GM23248 (cell line): ENCODE measurements around the gene PTPRR. TPM values are rescaled to one million over a fixed set of nuclear protein-coding genes. Genes with fewer than 3 reads are reported as not detected.

Source experiments
- DNase-seq: peaks from one replicate; pipeline ENCODE4 v3.0.0-alpha.2; 2015
- H2AFZ ChIP-seq: fragments of 200-600 bp; sonication (generic); 2 replicates; pipeline ENCODE4 v1.6.1; 2016; ENCODE audit warnings: antibody characterized with exemption
- H3F3A ChIP-seq: fragments of 200-600 bp; sonication (generic); 2 replicates; pipeline ENCODE4 v1.6.1; 2016; ENCODE audit warnings: mild to moderate bottlenecking, antibody characterized with exemption, mixed run types; ENCODE audit not compliant: insufficient read depth
- H3K27ac ChIP-seq: fragments of 200-600 bp; sonication (generic); 2 replicates; pipeline ENCODE4 v1.5.1; 2016; ENCODE audit warnings: mild to moderate bottlenecking
- H3K27me3 ChIP-seq: fragments of 200-600 bp; sonication (generic); replicated peaks from 2 replicates; pipeline ENCODE4 v1.6.1; 2016; ENCODE audit warnings: mild to moderate bottlenecking; ENCODE audit not compliant: insufficient read depth
- H3K36me3 ChIP-seq: fragments of 200-600 bp; sonication (generic); 2 replicates; pipeline ENCODE4 v1.6.1; 2016; ENCODE audit warnings: low read depth, mild to moderate bottlenecking
- H3K4me1 ChIP-seq: fragments of 200-600 bp; sonication (generic); 2 replicates; pipeline ENCODE4 v1.6.1; 2016; ENCODE audit warnings: mild to moderate bottlenecking; ENCODE audit not compliant: insufficient read depth
- H3K4me2 ChIP-seq: fragments of 200-600 bp; sonication (generic); one replicate; pipeline ENCODE4 v1.6.1; 2016; ENCODE audit warnings: mild to moderate bottlenecking; ENCODE audit not compliant: unreplicated experiment
- H3K4me3 ChIP-seq: fragments of 200-600 bp; sonication (generic); 2 replicates; pipeline ENCODE4 v1.5.1; 2016; ENCODE audit warnings: mild to moderate bottlenecking
- H3K79me2 ChIP-seq: fragments of 200-600 bp; sonication (generic); 2 replicates; pipeline ENCODE4 v1.6.1; 2016; ENCODE audit warnings: mild to moderate bottlenecking; ENCODE audit not compliant: insufficient read depth
- H3K9ac ChIP-seq: fragments of 200-600 bp; sonication (generic); 2 replicates; pipeline ENCODE4 v1.6.1; 2016; ENCODE audit warnings: mild to moderate bottlenecking
- H3K9me2 ChIP-seq: fragments of 200-600 bp; sonication (generic); 2 replicates; pipeline ENCODE4 v1.6.1; 2016; ENCODE audit warnings: mixed run types, mild to moderate bottlenecking, moderate library complexity; ENCODE audit not compliant: insufficient read depth
- H3K9me3 ChIP-seq: fragments of 200-600 bp; sonication (generic); one replicate; pipeline ENCODE4 v1.6.1; 2017; ENCODE audit warnings: low read depth
- H4K20me1 ChIP-seq: fragments of 200-600 bp; sonication (generic); 2 replicates; pipeline ENCODE4 v1.6.0; 2016; ENCODE audit not compliant: insufficient read depth
- EZH2 ChIP-seq: fragments of 200-600 bp; sonication (generic); IDR thresholded peaks from 2 replicates; pipeline ENCODE4 v1.6.1; 2018; ENCODE audit warnings: antibody characterized with exemption, mild to moderate bottlenecking; ENCODE audit not compliant: insufficient read depth, poor library complexity, severe bottlenecking
- EZH2phosphoT487 ChIP-seq: fragments of 200-600 bp; sonication (generic); IDR thresholded peaks from 2 replicates; pipeline ENCODE4 v1.6.1; 2018; ENCODE audit warnings: antibody characterized with exemption, moderate library complexity, mild to moderate bottlenecking, low read depth; ENCODE audit not compliant: insufficient read depth
- WGBS, 2 experiments: methylation state at CpG; one replicate each; pipeline ENCODE4 v1.1.6; 2015 to 2017; ENCODE audit warnings: low lambda C conversion rate in 2 of 2, low coverage in 1 of 2; ENCODE audit errors: missing lambda C conversion rate in 2 of 2; 5-methylcytosine and 5-hydroxymethylcytosine counted together
- in situ Hi-C: fragments of 300-500 bp; cut with MboI; formaldehyde crosslinking; loops from 2 replicates; pipeline ENCODE4 v1.15.0; 2020
- polyA plus RNA-seq: library from polyadenylated mRNA; unstranded; fragments of >200 nt; fragmentation: Nextera tagmentation; extraction: Ambion mirVana; gene quantifications from 2 replicates; pipeline ENCODE4 v1.2.1, GENCODE V29; 2016
- total RNA-seq: library from RNA; depleted of rRNA; stranded (reverse); fragments of >200 nt; shearing (Covaris generic); gene quantifications from 2 replicates; pipeline ENCODE4 v1.2.3, GENCODE V29; 2014

Gene PTPRR
- total and polyA plus RNA-seq, 2 experiments from 2014 or later, result 1.1 to 1.2 TPM

DNA sequence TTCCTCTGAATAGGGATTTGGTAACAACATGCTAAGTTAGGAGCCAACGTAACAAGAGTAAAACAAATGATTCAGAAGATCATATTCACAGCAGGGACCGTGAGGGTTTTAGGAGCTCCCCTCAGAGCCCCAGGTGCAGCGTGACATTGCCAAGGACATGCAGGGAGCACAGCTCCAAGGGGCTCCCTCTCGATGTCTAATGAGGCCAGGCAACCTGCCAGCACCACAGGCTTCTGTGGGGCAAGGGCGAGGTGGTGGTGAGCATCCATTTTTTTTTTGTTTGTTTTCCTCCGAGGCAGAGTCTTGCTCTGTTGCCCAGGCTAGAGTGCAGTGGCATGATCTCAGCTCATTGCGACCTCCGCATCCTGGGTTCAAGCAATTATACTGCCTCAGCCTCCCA, 188.3 kb downstream of the PTPRR start:
- 69 to 70% methylated on average over 8 of the region's 8 CpGs for WGBS, 2 experiments

DNA sequence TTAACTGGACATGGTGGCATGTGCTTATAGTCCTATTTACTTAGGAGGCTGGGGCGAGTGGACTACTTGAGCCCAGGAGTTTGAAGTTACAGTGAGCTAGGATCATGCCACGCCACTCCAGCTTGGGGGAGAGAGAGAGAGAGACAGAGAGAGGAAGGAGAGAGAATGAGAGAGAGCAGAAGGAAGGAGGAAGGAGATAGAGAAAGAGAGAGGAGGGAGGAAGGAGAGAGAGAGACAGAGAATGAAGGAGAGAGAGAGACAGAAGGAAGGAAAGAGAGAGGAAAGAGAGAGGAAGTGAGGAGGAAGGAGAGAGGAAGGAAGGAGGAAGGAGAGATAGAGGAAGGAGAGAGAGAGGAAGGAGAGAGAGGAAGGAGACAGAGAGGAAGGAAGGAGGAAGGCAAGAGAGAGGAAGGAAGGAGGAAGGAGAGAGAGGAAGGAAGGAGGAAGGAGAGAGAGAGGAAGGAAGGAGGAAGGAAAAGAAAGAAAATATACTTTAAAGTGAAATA, 189.8 kb downstream of the PTPRR start:
- H3K9me2 ChIP-seq, result no peaks in the 10 kb centered on the region
- no peaks in the 10 kb centered on the region for H3K36me3 ChIP-seq
- no peak overlapping the region for H3K9ac ChIP-seq
- in situ Hi-C loops, result loop anchor here (10.0 kb wide), 1 partner anchor 114 kb away; no protein-coding TSS in a partner anchor
- H3K4me2 ChIP-seq, result no peak overlapping the region
- 64 to 70% methylated on average over 2 of the region's 2 CpGs for WGBS, 2 experiments
- DNase-seq, result no peak
- no peak overlapping the region for H3K4me3 ChIP-seq
- no peak overlapping the region for H3K27ac ChIP-seq
- H4K20me1 ChIP-seq, result no peaks in the 10 kb centered on the region
- H3F3A ChIP-seq, result no peaks in the 10 kb centered on the region
- TF ChIP-seq EZH2 (no peak), EZH2phosphoT487 (no peak)
- H3K9me3 ChIP-seq, result no peaks in the 10 kb centered on the region
- no peak overlapping the region for H2AFZ ChIP-seq
- no peaks in the 10 kb centered on the region for H3K4me1 ChIP-seq
- peaks cover 11% of the 10 kb centered on the region; the same call in 1 of the 2 replicates for H3K27me3 ChIP-seq
- no peaks in the 10 kb centered on the region for H3K79me2 ChIP-seq

More for the DNA sequence above, 188.3 kb downstream of the PTPRR start:
- Histone ChIP-seq H3K4me1 (no peaks in the 10 kb centered on the region), H3F3A (no peaks in the 10 kb centered on the region), H3K4me2 (no peak overlapping the region), H3K9me2 (no peaks in the 10 kb centered on the region), H3K27ac (no peak overlapping the region), H3K4me3 (no peak overlapping the region), H3K9me3 (no peaks in the 10 kb centered on the region), H3K27me3 (peaks cover 11% of the 10 kb centered on the region; the same call in 1 of the 2 replicates), H2AFZ (no peak overlapping the region), H3K9ac (no peak overlapping the region), H4K20me1 (no peaks in the 10 kb centered on the region), H3K79me2 (no peaks in the 10 kb centered on the region), H3K36me3 (no peaks in the 10 kb centered on the region)
- TF ChIP-seq EZH2phosphoT487 (no peak), EZH2 (no peak)
- no peak for DNase-seq
- in situ Hi-C loops, result loop anchor here (10.0 kb wide), 1 partner anchor 113 kb away; no protein-coding TSS in a partner anchor

DNA sequence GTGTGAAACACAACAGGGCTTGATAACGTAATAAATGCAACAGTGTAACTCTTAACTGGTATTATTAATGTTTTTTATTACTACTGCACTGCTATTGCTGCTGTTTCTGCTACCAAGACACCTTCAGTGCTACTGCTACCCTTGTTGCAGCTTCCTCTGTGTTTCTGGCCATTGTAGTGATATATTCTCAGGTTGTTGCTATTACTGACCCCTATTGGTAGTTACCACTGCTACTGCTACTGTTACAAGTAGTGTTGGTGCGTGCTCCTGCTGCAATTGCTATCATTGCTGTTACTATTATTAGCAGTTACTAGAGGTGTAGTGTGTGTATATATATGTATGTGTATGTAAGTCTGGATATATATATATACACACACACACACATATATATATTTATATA, 196.1 kb downstream of the PTPRR start:
- in situ Hi-C loops, result loop anchor here (25.0 kb wide), 1 partner anchor 362 kb away; the partner anchor contains the start of gene KCNMB4
- no peaks in the 10 kb centered on the region for H3F3A ChIP-seq
- no peak overlapping the region for H3K27ac ChIP-seq
- no peaks in the 10 kb centered on the region for H3K9me2 ChIP-seq
- no peaks in the 10 kb centered on the region for H3K9me3 ChIP-seq
- no peaks in the 10 kb centered on the region for H3K27me3 ChIP-seq
- no peaks in the 10 kb centered on the region for H3K79me2 ChIP-seq
- 86 to 87% methylated on average over 2 of the region's 2 CpGs for WGBS, 2 experiments
- H3K4me1 ChIP-seq, result no peaks in the 10 kb centered on the region
- TF ChIP-seq EZH2phosphoT487, result no peak
- no peak for TF ChIP-seq EZH2
- no peaks in the 10 kb centered on the region for H3K36me3 ChIP-seq
- H3K4me3 ChIP-seq, result no peak overlapping the region
- H2AFZ ChIP-seq, result no peak overlapping the region
- no peak overlapping the region for H3K4me2 ChIP-seq
- peak; percentile 19 for DNase-seq
- H3K9ac ChIP-seq, result no peak overlapping the region
- H4K20me1 ChIP-seq, result no peaks in the 10 kb centered on the region

- in situ Hi-C loops, result loop anchor here (25.0 kb wide), 1 partner anchor 360 kb away; the partner anchor contains the start of gene KCNMB4
- Histone ChIP-seq H3K4me1 (no peaks in the 10 kb centered on the region), H3F3A (no peaks in the 10 kb centered on the region), H3K9me3 (no peaks in the 10 kb centered on the region), H3K9me2 (no peaks in the 10 kb centered on the region), H3K27ac (no peak overlapping the region), H3K36me3 (no peaks in the 10 kb centered on the region), H3K4me2 (no peak overlapping the region), H2AFZ (0 out of 2 replicates have a peak overlapping the region, but pooled peaks have one; percentile 10), H3K27me3 (no peaks in the 10 kb centered on the region), H3K9ac (no peak overlapping the region), H3K79me2 (no peaks in the 10 kb centered on the region), H3K4me3 (no peak overlapping the region), H4K20me1 (no peaks in the 10 kb centered on the region)
- DNase-seq, result no peak
- WGBS, 2 experiments, result 80% methylated on average over 6 of the region's 6 CpGs
- TF ChIP-seq EZH2 (no peak), EZH2phosphoT487 (no peak)
Measured at GRCh38 chr12:70722584-70723343, 197.8 kb downstream of the PTPRR start.
